Measurements from ENCODE around the gene DUOXA1.

DNA sequence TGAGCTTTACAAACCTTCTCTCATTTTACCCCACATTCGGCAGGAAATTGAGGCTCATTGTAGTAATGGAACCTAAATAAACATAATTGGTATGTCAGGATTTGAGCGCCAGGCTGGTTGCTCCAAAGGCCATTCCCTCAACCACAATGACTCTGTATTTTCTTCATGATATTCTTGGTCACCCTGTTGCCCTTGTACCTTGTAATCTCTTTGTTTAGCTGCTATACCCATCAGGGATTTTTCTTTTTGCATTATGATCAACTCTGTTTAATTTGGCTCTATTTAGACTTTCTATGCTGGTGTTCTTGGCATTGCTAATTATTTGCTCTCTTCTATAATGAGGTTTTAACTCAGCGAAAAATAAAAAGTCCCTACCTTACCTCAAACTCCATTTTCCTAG, 45.5 kb downstream of the DUOXA1 start:
- no peak for TF ChIP-seq MXI1 (IDR thresholded peaks at IDR 0.05; ENCODE audit: borderline replicate concordance, low read depth, low read length)
- TF ChIP-seq CTCF (conservative IDR thresholded peaks at IDR 0.05; ENCODE audit: low read depth, low read length): no peak
- no peak for TF ChIP-seq POLR2A (IDR thresholded peaks at IDR 0.05; ENCODE audit: low read depth, low read length)
- TF ChIP-seq USF2 (IDR thresholded peaks at IDR 0.05; ENCODE audit: low read depth, low read length): no peak
- TF ChIP-seq CEBPB (IDR thresholded peaks at IDR 0.05; ENCODE audit: low read depth, low read length): no peak
- no peak for TF ChIP-seq SMC3 (IDR thresholded peaks at IDR 0.05; ENCODE audit: low read depth, low read length)
- TF ChIP-seq, protein P1, sequence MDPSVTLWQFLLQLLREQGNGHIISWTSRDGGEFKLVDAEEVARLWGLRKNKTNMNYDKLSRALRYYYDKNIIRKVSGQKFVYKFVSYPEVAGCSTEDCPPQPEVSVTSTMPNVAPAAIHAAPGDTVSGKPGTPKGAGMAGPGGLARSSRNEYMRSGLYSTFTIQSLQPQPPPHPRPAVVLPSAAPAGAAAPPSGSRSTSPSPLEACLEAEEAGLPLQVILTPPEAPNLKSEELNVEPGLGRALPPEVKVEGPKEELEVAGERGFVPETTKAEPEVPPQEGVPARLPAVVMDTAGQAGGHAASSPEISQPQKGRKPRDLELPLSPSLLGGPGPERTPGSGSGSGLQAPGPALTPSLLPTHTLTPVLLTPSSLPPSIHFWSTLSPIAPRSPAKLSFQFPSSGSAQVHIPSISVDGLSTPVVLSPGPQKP (IDR thresholded peaks at IDR 0.05; ENCODE audit: borderline replicate concordance, low read depth, low read length): no peak
- no peak for TF ChIP-seq BHLHE40 (IDR thresholded peaks at IDR 0.05; ENCODE audit: low read depth, low read length)

Data from IMR-90 (cell line).